Measurements from ENCODE around the gene LIG3. TPM values are rescaled to one million over a fixed set of nuclear protein-coding genes. Genes with fewer than 3 reads are reported as not detected.

Gene LIG3
- total and polyA plus RNA-seq, 2 of the 13 experiments (the other 11 are each of a cell fraction or from before 2014, with no cell fraction given), result 34.4 to 36.2 TPM

DNA sequence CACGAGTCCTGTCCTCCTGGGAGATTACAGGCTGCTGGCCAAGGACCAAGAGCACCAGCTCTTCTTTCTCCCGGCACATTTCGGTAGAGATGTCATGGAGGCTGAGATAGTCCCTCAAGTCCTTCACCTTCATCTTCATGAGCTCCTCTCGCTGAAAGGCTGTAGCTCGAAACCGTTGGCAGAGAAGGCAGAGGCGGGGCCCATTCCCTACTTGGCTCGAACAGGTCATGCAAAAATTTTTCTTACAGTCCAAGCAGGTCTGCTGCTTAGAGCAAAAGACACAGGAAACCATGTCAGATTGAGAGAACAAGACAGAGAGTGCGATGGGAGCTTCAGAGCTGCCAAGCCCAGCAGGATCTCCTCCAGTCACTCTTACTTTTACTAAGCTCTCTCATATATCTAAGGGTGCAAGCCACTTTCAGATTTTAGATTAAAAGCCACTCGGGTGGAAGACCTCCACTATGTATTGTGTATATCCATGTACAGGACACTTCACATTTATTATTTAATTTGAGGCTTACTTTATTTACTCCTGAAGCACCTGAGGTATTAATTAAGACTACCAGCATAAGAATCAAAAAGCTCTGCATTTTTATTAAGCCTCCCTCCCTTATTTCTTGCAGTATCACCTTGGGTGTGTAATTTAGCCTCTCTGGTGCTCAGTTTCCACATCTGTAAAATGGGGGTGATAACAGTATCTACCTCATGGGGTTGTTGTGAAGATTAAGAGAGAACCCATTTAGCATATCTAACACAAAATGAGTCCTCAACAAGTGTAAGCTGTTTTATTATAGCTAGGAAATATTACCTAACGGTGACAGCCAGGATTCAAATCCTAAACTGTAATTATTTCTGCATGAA, 41.4 kb downstream of the LIG3 start:
- Histone ChIP-seq H3K27me3 (ENCODE audit: control insufficient read depth in 1 of 2, insufficient read depth in 2 of 2, low read length in 2 of 2) (no peaks in the 10 kb centered on the region), H3K4me2 (ENCODE audit: low read depth, low read length) (no peak overlapping the region), H3K36me3 (replicated peaks in 1 of 2; ENCODE audit: control insufficient read depth in 1 of 2, insufficient read depth in 2 of 2, low read length in 2 of 2) (peaks cover 39 to 85% of the 10 kb centered on the region in 2 experiments), H4K20me1 (ENCODE audit: insufficient read depth, low read length) (peaks cover 6% of the 10 kb centered on the region; the same call in 1 of the 2 replicates), H3K4me3 (replicated peaks in 1 of 3; ENCODE audit: insufficient read depth in 1 of 3, low read depth in 2 of 3, low read length in 3 of 3) (no peak overlapping the region), H3K27ac (ENCODE audit: extremely low read length, insufficient read depth, low read length) (no peak overlapping the region), H3K79me2 (ENCODE audit: insufficient read depth, low read length) (no peaks in the 10 kb centered on the region), H3K4me1 (ENCODE audit: insufficient read depth, low read length) (no peaks in the 10 kb centered on the region), H3K9ac (ENCODE audit: insufficient read depth, low read depth, low read length) (no peak overlapping the region), H2AFZ (ENCODE audit: low read length) (no peak overlapping the region), H3K9me3 (ENCODE audit: low read length) (no peaks in the 10 kb centered on the region)
- intact Hi-C loops (cut with micrococcal nuclease; ENCODE audit: unreplicated experiment), result loop anchor here (5.0 kb wide), 1 partner anchor 66 kb away; no protein-coding TSS in a partner anchor
- ChIA-PET POLR2A (no interaction called here), CTCF (ENCODE audit: low intra/inter-chr PET ratio, low total read pairs) (no interaction called here)
- WGBS (ENCODE audit: low lambda C conversion rate), result 99% methylated on average over 11 of the region's 11 CpGs
- BruUV-seq (replicated peaks), result no TSS peak
- no peak for TF ChIP-seq PAF1 (CRISPR knock-in tag; IDR thresholded peaks at IDR 0.05)
- TF ChIP-seq ZNF629 (CRISPR knock-in tag; conservative IDR thresholded peaks at IDR 0.05), result peak; percentile 76
- TF ChIP-seq GTF3A (CRISPR knock-in tag; conservative IDR thresholded peaks at IDR 0.05), result no peak
- ATAC-seq, result no peak
- no peak for DNase-seq (ENCODE audit: low spot score)
- no peak for FAIRE-seq
- in situ Hi-C loops (cut with HindIII; ENCODE audit: extremely low pct_ligation_motif_present, low pct_unique_long_range_greater_than_20kb), result no loop called here

DNA sequence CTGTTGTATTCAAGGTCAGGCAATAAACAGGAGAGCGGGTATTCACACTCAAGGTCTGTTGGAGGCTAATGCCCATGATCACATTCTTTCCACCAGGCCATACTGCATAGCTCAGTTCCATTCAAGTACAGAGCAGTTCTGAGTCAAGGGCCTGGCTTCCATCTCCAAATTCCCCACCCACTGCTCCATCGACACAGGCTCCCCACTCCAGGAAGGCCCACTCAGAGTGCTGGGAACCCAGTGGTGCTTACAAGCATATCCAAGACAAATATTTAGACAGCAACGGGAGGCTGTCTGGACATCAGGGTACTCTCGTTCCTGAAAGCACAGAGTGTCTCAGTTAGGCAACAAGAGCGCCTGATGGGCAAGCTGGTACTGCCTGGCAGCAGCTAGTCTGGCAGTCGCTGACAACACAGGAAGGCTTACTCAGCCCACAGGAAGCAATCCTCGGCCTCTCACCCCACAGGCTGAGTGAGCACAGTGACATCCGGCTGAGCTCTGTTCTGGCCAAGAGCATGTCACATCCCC, 42.3 kb downstream of the LIG3 start:
- WGBS (ENCODE audit: low lambda C conversion rate), result 79% methylated on average over 5 of the region's 8 CpGs
- H3K9ac ChIP-seq (ENCODE audit: insufficient read depth, low read depth, low read length), result no peak overlapping the region
- FAIRE-seq, result no peak
- intact Hi-C loops (cut with micrococcal nuclease; ENCODE audit: unreplicated experiment) (loop anchor here (5.0 kb wide), 1 partner anchor 65 kb away; no protein-coding TSS in a partner anchor), in situ Hi-C loops (cut with HindIII; ENCODE audit: extremely low pct_ligation_motif_present, low pct_unique_long_range_greater_than_20kb) (no loop called here)
- H3K27ac ChIP-seq (ENCODE audit: extremely low read length, insufficient read depth, low read length), result no peak overlapping the region
- no peak overlapping the region for H2AFZ ChIP-seq (ENCODE audit: low read length)
- peaks cover 4% of the 10 kb centered on the region; the same call in 1 of the 2 replicates for H4K20me1 ChIP-seq (ENCODE audit: insufficient read depth, low read length)
- ChIA-PET POLR2A (no interaction called here), CTCF (ENCODE audit: low intra/inter-chr PET ratio, low total read pairs) (no interaction called here)
- no peaks in the 10 kb centered on the region for H3K79me2 ChIP-seq (ENCODE audit: insufficient read depth, low read length)
- peaks cover 32 to 76% of the 10 kb centered on the region in 2 experiments for H3K36me3 ChIP-seq (replicated peaks in 1 of 2; ENCODE audit: control insufficient read depth in 1 of 2, insufficient read depth in 2 of 2, low read length in 2 of 2)
- no peaks in the 10 kb centered on the region for H3K27me3 ChIP-seq (ENCODE audit: control insufficient read depth in 1 of 2, insufficient read depth in 2 of 2, low read length in 2 of 2)
- TF ChIP-seq BORCS8-MEF2B (CRISPR knock-in tag; IDR thresholded peaks at IDR 0.05), result no peak
- no peak for TF ChIP-seq CENPT (CRISPR knock-in tag; IDR thresholded peaks at IDR 0.05; ENCODE audit: low read depth)
- TF ChIP-seq WIZ (CRISPR knock-in tag; IDR thresholded peaks at IDR 0.05), result no peak
- TF ChIP-seq ARHGAP35 (CRISPR knock-in tag; IDR thresholded peaks at IDR 0.05; ENCODE audit: borderline replicate concordance), result no peak
- no peak for TF ChIP-seq HNRNPH1 (optimal IDR thresholded peaks at IDR 0.05; ENCODE audit: low read depth, low read length)
- no peak for TF ChIP-seq ZNF605 (CRISPR knock-in tag; IDR thresholded peaks at IDR 0.05)
- no peak for TF ChIP-seq FOXK2 (IDR thresholded peaks at IDR 0.05)
- TF ChIP-seq YY1 (IDR thresholded peaks at IDR 0.05; ENCODE audit: insufficient read depth, insufficient replicate concordance, low read depth, low read length), result no peak
- peak; percentile 42; the same call in 2 of the 3 replicates for ATAC-seq
- peak; percentile 24 for DNase-seq (ENCODE audit: low spot score)
- H3K4me3 ChIP-seq (replicated peaks in 1 of 3; ENCODE audit: insufficient read depth in 1 of 3, low read depth in 2 of 3, low read length in 3 of 3), result no peak overlapping the region
- H3K9me3 ChIP-seq (ENCODE audit: low read length), result no peaks in the 10 kb centered on the region
- H3K4me2 ChIP-seq (ENCODE audit: low read depth, low read length), result no peak overlapping the region
- no peaks in the 10 kb centered on the region for H3K4me1 ChIP-seq (ENCODE audit: insufficient read depth, low read length)
- BruUV-seq (replicated peaks), result no TSS peak

Measured in HepG2 (cell line).